Lung microvascular endothelial cell (primary cell): ENCODE measurements around the gene BRME1. TPM values are rescaled to one million over a fixed set of nuclear protein-coding genes. Genes with fewer than 3 reads are reported as not detected.
A peak's percentile ranks its signal among the peaks of the same experiment; 100 is the strongest.

Experiments
- DNase-seq, 2 donors: peaks; one replicate each; pipeline versions ENCODE4 v3.0.0 to v3.0.0-alpha.2; 2010; ENCODE audit warnings: low read depth in 2 of 2
- total RNA-seq: library from RNA; depleted of rRNA; stranded (reverse); fragments of >200 nt; gene quantifications from 2 replicates; pipeline ENCODE4 v1.2.1, GENCODE V29; 2014

BRME1 gene
- total RNA-seq, 1 donor from 2014 or later = 0.20 TPM

DNA sequence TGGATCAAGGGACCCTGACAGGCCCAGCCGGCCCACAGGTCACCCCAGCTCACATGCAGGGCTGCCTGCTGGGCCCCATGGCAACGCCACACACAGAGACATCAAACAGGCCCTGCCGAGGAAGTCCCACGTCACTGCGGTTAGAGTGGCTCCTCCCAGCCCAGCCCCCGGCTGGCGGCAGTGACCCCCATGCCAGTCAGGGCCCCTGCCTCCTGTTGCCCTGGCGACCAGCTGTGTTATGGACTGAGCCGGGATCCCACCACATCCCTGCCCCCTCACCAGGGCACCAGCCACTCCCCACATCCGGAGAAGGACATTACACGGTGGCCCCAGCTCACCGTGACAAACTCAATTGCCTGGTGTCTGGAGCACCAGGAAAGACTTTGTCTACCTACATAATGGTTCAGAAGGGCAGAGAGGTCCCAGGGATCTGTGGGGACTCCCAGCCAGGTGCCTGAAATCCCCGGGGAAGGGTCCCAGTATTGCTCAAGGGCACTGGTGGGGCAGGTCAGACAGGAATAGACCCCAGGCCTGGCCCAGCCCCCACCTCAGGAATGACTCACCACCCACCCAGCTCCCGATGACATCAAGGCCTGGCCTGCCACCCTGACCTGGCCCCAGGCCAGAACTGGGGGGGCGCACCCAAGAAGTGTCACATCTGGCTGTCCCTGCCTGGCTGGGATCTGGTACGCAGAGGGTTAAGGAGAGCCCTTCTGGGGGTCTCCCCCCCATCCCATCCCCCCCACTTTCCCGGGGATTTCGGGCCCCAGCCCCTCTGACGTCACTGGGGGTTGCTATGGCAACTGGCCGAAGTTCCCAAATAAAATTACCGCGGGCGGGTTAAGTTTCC lies 59.1 kb downstream of the BRME1 start:
- DNase-seq = peak; percentile 97 to 98

DNA sequence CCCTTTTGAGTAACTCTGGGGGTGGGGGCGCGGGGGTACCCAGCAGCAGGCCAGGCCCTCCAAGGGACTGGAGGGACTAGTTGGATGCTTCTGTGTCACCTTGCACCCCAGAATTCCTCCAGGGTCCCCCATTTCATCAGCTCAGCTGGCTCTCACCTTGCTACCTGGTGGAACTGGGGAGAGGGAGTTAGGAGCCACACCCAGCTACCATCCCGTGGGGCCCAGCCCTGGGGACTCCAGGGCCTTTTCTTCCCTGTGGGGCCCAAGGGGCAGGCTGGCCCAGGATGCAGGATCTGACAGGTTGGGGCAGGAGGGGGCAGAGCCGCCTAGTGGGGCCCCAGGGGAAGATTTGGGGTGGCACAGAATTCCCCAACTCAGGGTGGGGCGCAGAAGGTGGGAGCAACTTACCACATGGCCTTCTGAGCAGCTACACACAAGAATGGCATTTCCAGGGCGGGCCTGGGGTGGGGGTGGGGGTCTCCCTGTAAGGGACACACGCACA lies 61.7 kb downstream of the BRME1 start:
- no peak for DNase-seq

DNA sequence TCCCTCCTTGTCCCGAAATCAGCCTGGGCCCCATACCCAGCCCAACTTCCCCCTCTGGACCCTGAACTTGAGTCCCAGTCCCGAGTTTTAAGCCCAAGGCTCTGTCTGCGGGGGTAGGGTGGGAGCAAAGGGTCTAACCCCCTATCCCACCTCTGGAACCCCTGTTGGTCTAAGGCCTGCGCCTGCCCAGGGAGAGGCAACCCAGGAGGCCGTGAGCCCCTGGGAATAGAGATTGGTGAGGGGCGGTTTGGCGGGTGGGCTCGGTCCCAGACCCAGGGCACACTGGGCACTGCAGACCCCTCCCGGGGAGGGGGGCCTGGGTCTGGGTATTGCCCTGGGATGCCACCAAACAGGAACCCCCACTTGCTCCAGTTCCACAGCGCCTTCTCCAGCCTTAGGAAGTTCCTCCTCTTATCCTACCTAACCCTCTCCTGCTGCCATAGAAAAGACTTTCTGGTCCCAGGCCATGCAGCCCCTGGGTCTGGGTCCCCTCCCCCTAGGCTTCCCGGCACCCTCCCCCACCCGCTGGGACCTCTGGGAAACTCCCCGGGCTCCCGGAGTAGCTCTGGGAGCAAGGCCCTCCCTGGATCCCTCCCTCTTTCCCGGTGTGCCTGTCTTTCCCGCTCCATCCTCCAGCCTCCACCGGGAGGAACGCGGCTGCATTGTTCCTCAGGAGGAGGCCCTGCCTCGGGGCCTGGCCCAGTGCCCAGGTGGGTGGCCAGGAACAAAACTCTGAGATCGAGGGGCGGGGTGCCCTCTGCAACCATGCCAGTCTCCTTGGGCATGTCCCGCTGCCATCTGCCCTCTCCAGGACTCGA lies 62.6 kb downstream of the BRME1 start:
- peak in 1 of 2 donors; percentile 65 for DNase-seq

DNA sequence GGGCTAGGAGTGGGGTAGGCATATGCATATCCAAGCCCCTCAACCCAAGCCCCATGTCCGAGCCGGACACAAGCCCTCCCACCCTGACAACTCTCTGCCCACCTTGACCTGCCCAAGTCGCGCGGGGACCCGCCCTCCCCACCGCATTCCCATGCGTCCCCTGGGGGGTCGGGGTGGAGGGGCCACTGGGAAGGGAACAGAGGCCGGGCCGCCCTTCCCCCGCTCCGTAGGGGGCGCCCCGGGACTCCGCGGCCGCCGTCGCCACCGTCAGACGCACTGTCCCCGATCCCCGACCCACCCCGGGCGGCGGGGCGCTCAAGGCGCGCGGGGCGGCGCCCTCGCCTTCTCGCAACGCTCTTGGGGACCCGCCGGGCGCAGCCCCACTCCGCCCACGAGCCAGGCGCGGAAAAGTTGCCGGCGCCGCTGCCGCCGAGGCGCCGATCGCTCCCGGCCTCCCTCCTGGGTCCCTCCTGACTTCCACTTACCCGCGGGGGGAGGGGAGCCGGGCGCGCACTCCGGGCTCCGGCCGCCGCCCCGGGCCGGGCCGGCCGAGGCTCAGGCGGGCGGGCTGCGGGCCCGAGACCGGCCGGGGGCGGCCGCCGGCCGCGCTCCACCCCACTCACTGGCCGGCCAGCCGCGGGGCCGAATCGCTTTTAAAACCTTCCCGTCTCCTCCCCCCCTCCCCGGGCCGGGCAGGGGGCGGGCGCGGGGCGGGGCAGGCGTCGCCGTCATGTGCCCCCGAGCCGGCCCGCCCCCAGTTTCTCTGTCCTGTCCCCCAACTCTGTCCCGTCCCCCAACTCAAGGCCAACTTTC lies 63.4 kb downstream of the BRME1 start:
- DNase-seq = peak; percentile 83 to 87

DNA sequence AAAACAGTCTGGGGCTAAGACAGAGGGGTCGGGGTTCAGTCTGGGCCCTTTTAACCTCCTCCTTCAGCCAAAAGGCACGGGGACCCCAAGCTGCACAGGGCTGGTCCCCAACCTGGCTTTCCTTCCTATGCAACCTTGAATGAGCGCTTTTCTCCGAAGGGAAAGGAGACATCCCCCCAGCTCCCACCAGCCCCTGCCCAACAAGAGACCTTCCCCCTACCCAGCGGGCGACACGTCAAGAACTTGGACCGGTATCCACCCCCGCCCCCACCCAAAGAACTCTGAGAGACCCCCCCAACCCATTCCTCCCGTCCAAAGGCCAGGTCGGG lies 64.0 kb downstream of the BRME1 start:
- peak in 1 of 2 donors; percentile 39 for DNase-seq

DNA sequence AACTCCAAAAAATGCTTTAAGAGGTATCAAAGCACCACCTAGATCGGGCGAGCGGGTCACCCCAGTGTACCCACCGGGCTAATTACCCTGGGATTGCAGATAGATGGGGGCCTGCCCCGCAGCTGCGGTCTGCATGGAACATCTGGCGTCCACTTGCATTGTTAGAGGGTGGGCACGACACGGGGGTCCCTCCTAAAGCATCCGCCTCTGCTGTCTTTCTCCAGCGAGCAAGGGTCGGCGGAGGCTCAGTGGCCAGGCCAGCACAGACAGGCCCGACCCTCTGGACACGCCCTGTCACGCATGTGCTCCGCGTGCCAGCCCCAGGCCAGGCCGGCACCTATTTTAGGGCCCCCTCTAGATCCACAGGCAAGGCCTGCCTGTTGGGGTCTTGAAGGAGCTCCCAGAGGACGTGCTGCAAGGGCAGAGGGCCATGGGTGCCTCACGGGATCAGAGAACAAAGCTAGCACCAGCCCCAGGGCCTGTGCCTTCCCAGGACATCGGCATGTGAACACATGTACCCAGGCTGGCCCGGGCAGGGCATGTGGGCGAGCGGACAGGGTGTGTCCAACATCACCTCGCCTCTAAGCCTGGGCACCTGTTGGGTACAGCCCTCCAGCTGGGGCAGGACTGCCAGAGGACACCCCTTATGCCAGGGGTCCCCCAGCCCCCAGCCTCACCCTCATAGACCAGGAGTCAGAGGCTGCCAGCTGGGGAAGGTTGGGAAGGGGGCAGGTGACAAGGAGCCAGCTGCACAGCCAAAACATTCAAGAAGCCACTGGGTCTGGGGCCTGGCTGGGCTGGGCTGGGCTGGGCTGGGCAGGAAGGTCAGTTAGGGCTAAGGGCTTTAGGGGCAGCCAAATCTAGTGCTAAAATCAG lies 64.6 kb downstream of the BRME1 start:
- peak; percentile 51 to 62 for DNase-seq

DNA sequence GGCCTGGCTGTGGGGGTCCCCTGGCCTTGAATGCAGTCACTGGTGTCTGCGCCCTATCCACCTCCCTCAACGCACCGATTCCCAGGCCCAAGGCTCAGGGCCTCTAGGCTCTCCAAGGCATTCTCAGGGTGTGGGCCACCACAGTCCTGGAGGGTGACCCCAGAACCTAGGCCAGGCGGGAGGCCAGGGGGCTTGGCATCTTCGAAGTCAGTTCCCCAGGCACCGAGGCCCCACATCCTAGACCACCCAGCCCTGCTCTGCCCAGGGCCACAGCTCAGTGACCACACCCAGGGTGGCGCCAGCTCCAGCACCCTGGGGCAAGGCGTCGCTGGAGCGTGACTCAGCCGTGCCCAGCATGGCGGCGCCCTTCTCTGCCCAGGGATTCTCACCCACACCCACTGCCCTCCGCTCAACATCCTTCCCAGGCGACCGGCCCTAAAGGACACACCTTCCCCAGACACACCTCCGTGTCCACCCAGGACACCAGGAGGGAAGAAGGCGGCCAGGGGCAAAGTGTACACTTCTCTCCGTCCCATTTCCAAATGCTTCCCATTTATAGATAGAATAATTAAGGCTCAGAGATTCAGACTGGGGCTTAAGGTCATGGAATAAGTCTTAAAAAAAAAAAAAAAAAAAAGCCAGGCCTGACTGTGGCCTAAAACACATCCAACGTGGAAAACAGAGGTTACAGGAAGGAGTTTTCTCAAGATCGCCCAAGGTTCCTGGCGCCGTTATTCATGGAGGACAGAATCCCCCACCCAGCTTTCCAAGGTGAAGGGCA lies 65.4 kb downstream of the BRME1 start:
- DNase-seq = peak; percentile 46 to 53

DNA sequence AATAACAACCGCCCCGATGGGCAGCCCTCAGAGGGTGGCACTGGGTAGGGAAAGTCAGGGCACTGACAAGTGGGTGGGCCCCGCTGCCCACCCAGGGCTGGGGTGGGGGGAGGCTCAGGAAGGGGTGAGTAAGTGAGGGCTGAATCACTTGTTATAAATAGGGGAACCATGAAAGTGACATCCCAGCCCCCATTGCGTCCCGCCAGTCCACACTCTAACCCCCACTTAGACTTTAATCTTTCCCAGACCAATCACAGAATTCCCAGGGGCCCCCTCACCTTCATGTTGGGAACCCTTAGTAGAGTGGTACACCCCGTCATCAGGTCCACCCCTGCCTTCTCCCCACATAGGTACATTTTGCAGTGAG lies 66.0 kb downstream of the BRME1 start:
- peak in 1 of 2 donors; percentile 71 for DNase-seq

DNA sequence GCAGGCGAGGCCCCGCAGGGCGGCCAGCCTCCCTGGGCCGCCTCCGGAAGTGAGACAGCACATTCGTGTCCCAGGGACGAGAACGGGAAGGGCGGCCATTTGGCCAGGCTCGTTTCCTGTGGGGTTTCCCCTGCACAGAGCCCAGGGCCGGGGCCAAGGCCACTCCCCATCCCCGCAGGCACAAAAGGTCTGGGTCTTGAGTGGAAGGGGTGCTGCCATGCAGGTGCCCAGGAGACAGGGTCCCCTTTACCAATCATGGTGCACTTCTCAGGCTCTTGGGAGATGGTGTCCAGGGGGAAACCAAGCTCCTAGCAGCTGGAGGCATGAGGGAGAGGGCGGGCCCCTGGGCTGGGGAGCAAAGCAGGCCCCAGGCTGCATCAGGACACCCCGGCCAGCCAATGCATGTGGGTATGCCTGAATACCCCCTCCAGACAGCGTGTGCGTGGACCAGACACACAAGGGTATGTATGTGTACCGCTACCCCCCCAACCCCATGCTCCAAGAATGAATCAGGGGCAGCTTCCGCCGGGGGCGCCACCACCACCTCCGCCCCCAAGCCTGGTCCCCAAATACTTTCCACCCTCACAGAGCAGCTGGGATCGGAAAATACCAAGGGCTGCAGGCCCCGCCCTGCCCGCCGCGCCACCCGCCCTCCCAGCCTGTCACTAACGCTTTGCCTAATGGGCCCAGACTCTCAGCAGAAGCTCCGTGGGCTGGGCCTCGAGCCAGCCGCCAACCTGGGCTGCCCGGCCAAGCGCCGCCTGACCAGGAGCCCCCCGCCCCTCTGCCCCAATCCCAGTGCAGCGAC lies 66.6 kb downstream of the BRME1 start:
- DNase-seq = peak; percentile 91 to 95

DNA sequence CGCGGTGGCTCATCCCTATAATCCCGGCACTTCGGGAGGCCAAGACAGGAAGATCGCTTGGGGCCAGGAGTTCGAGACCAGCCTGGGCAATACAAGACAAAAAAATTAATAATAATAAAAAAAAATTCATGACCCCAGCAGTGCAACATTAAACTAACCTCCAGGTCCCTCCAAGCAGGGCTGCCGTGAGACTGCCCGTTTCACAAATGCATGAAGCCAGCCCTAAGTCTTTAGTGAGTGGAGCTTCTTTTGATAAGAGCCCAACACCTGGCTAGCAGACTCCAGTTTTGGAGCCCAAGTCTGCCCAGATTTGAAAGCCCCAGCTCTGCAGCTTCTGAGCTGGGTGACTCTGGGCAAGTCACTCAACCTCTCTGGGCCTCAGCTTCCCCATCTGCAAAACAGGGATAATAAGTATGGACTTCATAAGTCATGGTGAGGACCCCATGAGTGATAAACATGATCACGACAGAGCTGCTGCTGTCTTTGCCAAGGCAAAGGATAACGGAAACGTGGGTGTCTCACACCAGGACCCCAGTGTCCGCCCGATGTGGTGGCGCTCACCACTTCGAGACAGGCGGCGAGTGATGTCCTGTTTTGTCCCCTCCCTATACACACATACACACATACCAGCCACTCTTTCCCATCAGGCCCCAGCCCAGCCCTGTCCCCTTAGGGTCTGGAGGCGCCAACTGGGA lies 67.3 kb downstream of the BRME1 start:
- no peak for DNase-seq

DNA sequence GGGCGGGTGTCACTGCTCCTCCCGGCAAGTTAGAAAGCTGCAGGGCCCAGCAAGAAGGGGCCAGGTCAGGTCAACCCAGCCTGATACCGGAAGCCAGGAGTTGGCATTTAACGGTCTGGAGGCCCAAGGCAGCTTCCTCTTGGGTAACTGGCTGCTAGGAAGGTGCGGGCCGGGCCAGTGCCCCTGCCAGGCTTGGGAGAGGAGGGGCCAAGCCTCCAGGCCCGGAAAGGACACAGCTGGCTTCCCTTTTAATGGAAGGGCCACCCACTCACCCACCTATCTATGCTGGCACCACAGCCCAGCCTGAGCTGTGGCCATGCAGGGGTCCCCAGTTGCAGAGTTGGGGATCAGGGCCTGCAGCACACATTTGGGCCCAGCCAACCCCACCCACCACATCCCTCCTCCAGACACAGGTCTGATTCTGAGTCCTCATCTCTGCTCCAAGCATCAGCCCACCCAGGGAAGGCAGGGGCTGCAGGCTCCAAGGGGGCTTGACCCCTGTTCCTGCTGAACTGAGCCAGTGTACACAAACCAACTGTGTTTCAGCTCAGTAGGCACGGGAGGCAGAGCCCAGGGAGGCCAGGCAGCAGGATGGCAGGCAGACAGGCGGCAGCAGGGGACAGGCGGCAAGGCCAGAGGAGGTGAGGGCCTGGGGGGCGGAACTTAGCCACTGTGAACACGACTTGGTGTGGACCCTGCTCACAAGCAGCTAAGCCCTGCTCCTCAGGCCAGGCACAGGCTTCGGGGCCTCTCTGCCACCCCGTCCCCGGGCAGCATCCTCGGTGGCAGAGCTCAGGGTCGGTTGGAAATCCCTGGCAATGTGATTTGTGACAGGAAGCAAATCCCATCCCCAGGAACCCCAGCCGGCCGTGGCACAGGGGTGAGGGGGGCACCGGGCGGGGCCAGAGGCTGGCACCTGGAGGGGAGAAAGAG lies 69.9 kb downstream of the BRME1 start:
- peak; percentile 38 to 63 for DNase-seq

DNA sequence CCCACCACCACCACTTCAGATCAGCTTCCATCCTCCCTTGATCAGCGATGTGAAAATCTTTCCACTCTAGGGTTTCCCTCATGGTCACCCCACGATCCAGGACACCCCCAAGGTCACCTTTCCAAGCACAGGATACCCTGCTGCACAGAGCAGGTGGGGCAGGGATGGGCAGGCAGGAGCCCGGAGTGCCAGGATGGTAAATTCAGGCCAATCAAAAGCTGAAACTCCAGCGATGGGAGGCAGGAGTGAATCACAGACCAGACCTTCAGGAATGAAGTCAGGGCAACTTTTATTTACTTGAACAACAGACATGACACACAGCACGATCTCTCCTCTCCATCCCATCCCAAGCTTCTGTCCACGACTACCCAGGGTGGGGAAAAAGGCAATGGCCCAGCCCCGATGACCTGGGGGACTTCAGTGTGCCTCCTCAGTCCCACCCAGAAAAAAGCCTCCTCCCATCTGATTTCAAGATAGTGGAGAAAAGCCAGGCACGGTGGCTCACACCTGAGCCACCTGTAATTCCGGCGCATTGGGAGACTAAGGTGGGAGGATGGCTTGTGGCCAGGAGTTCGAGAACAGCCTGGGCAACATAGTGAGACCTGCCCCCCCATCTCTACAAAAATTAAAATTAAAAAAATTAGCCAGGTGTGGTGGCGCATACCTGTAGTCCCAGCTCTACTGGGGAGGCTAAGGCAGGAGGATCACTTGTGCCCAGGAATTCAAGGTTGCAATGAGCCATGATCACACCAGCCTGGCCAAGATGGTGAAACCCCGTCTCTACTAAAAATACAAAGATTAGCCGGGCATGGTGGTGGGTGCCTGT lies 71.5 kb downstream of the BRME1 start:
- DNase-seq = peak; percentile 55 to 66

DNA sequence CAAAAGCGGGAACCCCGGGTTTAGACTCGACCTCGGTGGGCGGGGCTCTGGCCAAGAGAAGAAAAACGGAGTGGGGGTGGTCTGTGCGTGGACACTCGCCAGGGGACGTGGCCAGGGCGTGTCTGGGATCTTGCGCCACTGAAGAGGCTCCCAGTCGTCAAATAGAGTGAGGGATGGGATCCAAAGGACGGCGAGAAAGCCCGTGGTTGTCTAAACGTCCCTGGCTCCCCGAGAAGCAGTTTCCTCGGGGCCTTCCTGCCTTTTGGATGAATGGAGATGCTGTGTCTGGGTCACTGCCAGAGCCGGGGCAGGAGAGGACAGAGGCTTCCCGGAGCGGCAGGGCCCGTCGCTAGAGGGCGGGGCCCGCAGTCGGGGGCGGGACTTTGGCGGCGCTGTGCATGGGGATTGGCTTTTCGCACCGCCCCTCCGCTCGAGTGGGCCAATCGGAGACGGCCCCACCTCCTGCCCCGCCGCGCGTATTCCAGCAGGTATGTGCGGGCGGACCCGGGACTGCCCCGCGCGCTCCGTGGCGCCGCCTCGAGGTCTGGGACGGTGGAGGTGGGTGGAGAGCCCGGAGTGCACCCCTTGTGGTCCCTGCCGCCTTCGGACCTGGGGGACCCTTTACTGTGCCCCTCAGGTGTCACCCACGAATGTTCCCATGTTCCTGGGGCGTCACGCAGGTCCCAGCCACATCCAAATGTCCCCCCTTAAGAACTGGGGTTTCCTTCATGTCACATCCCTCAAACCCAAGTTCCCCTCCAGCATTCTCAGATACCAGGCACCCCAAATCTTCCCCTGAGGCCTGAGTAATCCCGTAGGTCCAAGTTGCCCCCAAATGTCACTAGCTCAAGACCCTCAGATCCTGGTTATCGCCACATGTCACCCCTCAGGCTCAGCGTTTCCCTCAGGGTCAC lies 72.3 kb downstream of the BRME1 start:
- peak; percentile 91 to 95 for DNase-seq
